ENCODE measurements around the gene TMEM178B. TPM values are rescaled to one million over a fixed set of nuclear protein-coding genes. Genes with fewer than 3 reads are reported as not detected.

Gene TMEM178B
- total RNA-seq, 1 experiment from 2014 or later, result not detected

- Histone ChIP-seq H3K27me3 (ENCODE audit: low read length) (no peaks in the 10 kb centered on the region), H3K9me3 (ENCODE audit: low read length) (no peaks in the 10 kb centered on the region), H3K4me2 (ENCODE audit: low read depth, low read length, poor library complexity, severe bottlenecking) (no peak overlapping the region), H2AFZ (ENCODE audit: low read length) (no peak overlapping the region), H3K36me3 (ENCODE audit: insufficient read depth, low read length) (no peaks in the 10 kb centered on the region), H3K4me3 (ENCODE audit: low read length) (no peak overlapping the region), H3K4me1 (ENCODE audit: low read length) (no peaks in the 10 kb centered on the region), H3K9ac (ENCODE audit: low read length) (no peak overlapping the region), H4K20me1 (ENCODE audit: insufficient read depth, low read depth, low read length) (no peaks in the 10 kb centered on the region), H3K79me2 (ENCODE audit: low read length) (no peaks in the 10 kb centered on the region), H3K27ac (ENCODE audit: low read length) (no peak overlapping the region), H3K9me2 (replicated peaks; ENCODE audit: insufficient read depth, low read length) (no peaks in the 10 kb centered on the region)
- DNase-seq, result no peak
Measured at GRCh38 chr7:141460781-141461715, 387.2 kb downstream of the TMEM178B start.

GRCh38 chr7:141461924-141462323, 388.1 kb downstream of the TMEM178B start:
- no peak overlapping the region for H3K27ac ChIP-seq (ENCODE audit: low read length)
- H3K4me2 ChIP-seq (ENCODE audit: low read depth, low read length, poor library complexity, severe bottlenecking), result no peak overlapping the region
- H3K9me2 ChIP-seq (replicated peaks; ENCODE audit: insufficient read depth, low read length), result no peaks in the 10 kb centered on the region
- no peaks in the 10 kb centered on the region for H3K9me3 ChIP-seq (ENCODE audit: low read length)
- DNase-seq, result no peak
- no peak overlapping the region for H2AFZ ChIP-seq (ENCODE audit: low read length)
- no peak overlapping the region for H3K4me3 ChIP-seq (ENCODE audit: low read length)
- H3K9ac ChIP-seq (ENCODE audit: low read length), result no peak overlapping the region
- H4K20me1 ChIP-seq (ENCODE audit: insufficient read depth, low read depth, low read length), result no peaks in the 10 kb centered on the region
- no peaks in the 10 kb centered on the region for H3K4me1 ChIP-seq (ENCODE audit: low read length)
- no peaks in the 10 kb centered on the region for H3K27me3 ChIP-seq (ENCODE audit: low read length)
- no peaks in the 10 kb centered on the region for H3K79me2 ChIP-seq (ENCODE audit: low read length)
- no peaks in the 10 kb centered on the region for H3K36me3 ChIP-seq (ENCODE audit: insufficient read depth, low read length)

- no peak overlapping the region for H3K4me3 ChIP-seq (ENCODE audit: low read length)
- H3K4me1 ChIP-seq (ENCODE audit: low read length), result no peaks in the 10 kb centered on the region
- no peak overlapping the region for H3K4me2 ChIP-seq (ENCODE audit: low read depth, low read length, poor library complexity, severe bottlenecking)
- H3K27me3 ChIP-seq (ENCODE audit: low read length), result no peaks in the 10 kb centered on the region
- H3K27ac ChIP-seq (ENCODE audit: low read length), result no peak overlapping the region
- H2AFZ ChIP-seq (ENCODE audit: low read length), result no peak overlapping the region
- H3K79me2 ChIP-seq (ENCODE audit: low read length), result no peaks in the 10 kb centered on the region
- no peaks in the 10 kb centered on the region for H3K9me3 ChIP-seq (ENCODE audit: low read length)
- no peaks in the 10 kb centered on the region for H4K20me1 ChIP-seq (ENCODE audit: insufficient read depth, low read depth, low read length)
- H3K36me3 ChIP-seq (ENCODE audit: insufficient read depth, low read length), result no peaks in the 10 kb centered on the region
- H3K9ac ChIP-seq (ENCODE audit: low read length), result no peak overlapping the region
- DNase-seq, result no peak
- H3K9me2 ChIP-seq (replicated peaks; ENCODE audit: insufficient read depth, low read length), result no peaks in the 10 kb centered on the region
Measured at GRCh38 chr7:141462958-141463357, 389.1 kb downstream of the TMEM178B start.

- no peak overlapping the region for H3K9ac ChIP-seq (ENCODE audit: low read length)
- H3K9me2 ChIP-seq (replicated peaks; ENCODE audit: insufficient read depth, low read length), result no peaks in the 10 kb centered on the region
- no peak overlapping the region for H2AFZ ChIP-seq (ENCODE audit: low read length)
- H3K36me3 ChIP-seq (ENCODE audit: insufficient read depth, low read length), result no peaks in the 10 kb centered on the region
- no peak overlapping the region for H3K4me2 ChIP-seq (ENCODE audit: low read depth, low read length, poor library complexity, severe bottlenecking)
- no peaks in the 10 kb centered on the region for H3K27me3 ChIP-seq (ENCODE audit: low read length)
- no peaks in the 10 kb centered on the region for H4K20me1 ChIP-seq (ENCODE audit: insufficient read depth, low read depth, low read length)
- H3K4me3 ChIP-seq (ENCODE audit: low read length), result no peak overlapping the region
- H3K79me2 ChIP-seq (ENCODE audit: low read length), result no peaks in the 10 kb centered on the region
- no peaks in the 10 kb centered on the region for H3K9me3 ChIP-seq (ENCODE audit: low read length)
- H3K4me1 ChIP-seq (ENCODE audit: low read length), result no peaks in the 10 kb centered on the region
- no peak overlapping the region for H3K27ac ChIP-seq (ENCODE audit: low read length)
- DNase-seq, result no peak
Measured at GRCh38 chr7:141463986-141464385, 390.1 kb downstream of the TMEM178B start.

- Histone ChIP-seq H3K27me3 (ENCODE audit: low read length) (no peaks in the 10 kb centered on the region), H2AFZ (ENCODE audit: low read length) (no peak overlapping the region), H3K36me3 (ENCODE audit: insufficient read depth, low read length) (no peaks in the 10 kb centered on the region), H3K27ac (ENCODE audit: low read length) (no peak overlapping the region), H4K20me1 (ENCODE audit: insufficient read depth, low read depth, low read length) (no peaks in the 10 kb centered on the region), H3K4me1 (ENCODE audit: low read length) (no peaks in the 10 kb centered on the region), H3K4me2 (ENCODE audit: low read depth, low read length, poor library complexity, severe bottlenecking) (no peak overlapping the region), H3K4me3 (ENCODE audit: low read length) (no peak overlapping the region), H3K9me3 (ENCODE audit: low read length) (no peaks in the 10 kb centered on the region), H3K9me2 (replicated peaks; ENCODE audit: insufficient read depth, low read length) (no peaks in the 10 kb centered on the region), H3K9ac (ENCODE audit: low read length) (no peak overlapping the region), H3K79me2 (ENCODE audit: low read length) (no peaks in the 10 kb centered on the region)
- no peak for DNase-seq
Measured at GRCh38 chr7:141464551-141464950, 390.7 kb downstream of the TMEM178B start.

GRCh38 chr7:141466151-141466904, 392.5 kb downstream of the TMEM178B start:
- Histone ChIP-seq H4K20me1 (ENCODE audit: insufficient read depth, low read depth, low read length) (no peaks in the 10 kb centered on the region), H3K9me3 (ENCODE audit: low read length) (no peaks in the 10 kb centered on the region), H2AFZ (ENCODE audit: low read length) (no peak overlapping the region), H3K27me3 (ENCODE audit: low read length) (no peaks in the 10 kb centered on the region), H3K36me3 (ENCODE audit: insufficient read depth, low read length) (no peaks in the 10 kb centered on the region), H3K4me1 (ENCODE audit: low read length) (no peaks in the 10 kb centered on the region), H3K9me2 (replicated peaks; ENCODE audit: insufficient read depth, low read length) (no peaks in the 10 kb centered on the region), H3K79me2 (ENCODE audit: low read length) (no peaks in the 10 kb centered on the region), H3K4me2 (ENCODE audit: low read depth, low read length, poor library complexity, severe bottlenecking) (no peak overlapping the region), H3K9ac (ENCODE audit: low read length) (no peak overlapping the region), H3K4me3 (ENCODE audit: low read length) (no peak overlapping the region), H3K27ac (ENCODE audit: low read length) (no peak overlapping the region)
- no peak for DNase-seq

GRCh38 chr7:141468341-141468740, 394.5 kb downstream of the TMEM178B start:
- H3K4me1 ChIP-seq (ENCODE audit: low read length), result no peaks in the 10 kb centered on the region
- H3K27ac ChIP-seq (ENCODE audit: low read length), result no peak overlapping the region
- DNase-seq, result no peak
- no peaks in the 10 kb centered on the region for H4K20me1 ChIP-seq (ENCODE audit: insufficient read depth, low read depth, low read length)
- no peaks in the 10 kb centered on the region for H3K9me3 ChIP-seq (ENCODE audit: low read length)
- no peak overlapping the region for H3K9ac ChIP-seq (ENCODE audit: low read length)
- no peaks in the 10 kb centered on the region for H3K79me2 ChIP-seq (ENCODE audit: low read length)
- H3K27me3 ChIP-seq (ENCODE audit: low read length), result no peaks in the 10 kb centered on the region
- H3K9me2 ChIP-seq (replicated peaks; ENCODE audit: insufficient read depth, low read length), result no peaks in the 10 kb centered on the region
- no peak overlapping the region for H3K4me3 ChIP-seq (ENCODE audit: low read length)
- H3K36me3 ChIP-seq (ENCODE audit: insufficient read depth, low read length), result no peaks in the 10 kb centered on the region
- no peak overlapping the region for H3K4me2 ChIP-seq (ENCODE audit: low read depth, low read length, poor library complexity, severe bottlenecking)
- H2AFZ ChIP-seq (ENCODE audit: low read length), result no peak overlapping the region

GRCh38 chr7:141475679-141476078, 401.8 kb downstream of the TMEM178B start:
- no peak for DNase-seq
- no peaks in the 10 kb centered on the region for H3K9me2 ChIP-seq (replicated peaks; ENCODE audit: insufficient read depth, low read length)
- no peak overlapping the region for H3K4me3 ChIP-seq (ENCODE audit: low read length)
- no peaks in the 10 kb centered on the region for H3K79me2 ChIP-seq (ENCODE audit: low read length)
- H4K20me1 ChIP-seq (ENCODE audit: insufficient read depth, low read depth, low read length), result no peaks in the 10 kb centered on the region
- H3K36me3 ChIP-seq (ENCODE audit: insufficient read depth, low read length), result no peaks in the 10 kb centered on the region
- no peak overlapping the region for H3K9ac ChIP-seq (ENCODE audit: low read length)
- H3K4me1 ChIP-seq (ENCODE audit: low read length), result no peaks in the 10 kb centered on the region
- no peak overlapping the region for H2AFZ ChIP-seq (ENCODE audit: low read length)
- H3K27ac ChIP-seq (ENCODE audit: low read length), result no peak overlapping the region
- H3K4me2 ChIP-seq (ENCODE audit: low read depth, low read length, poor library complexity, severe bottlenecking), result no peak overlapping the region
- no peaks in the 10 kb centered on the region for H3K27me3 ChIP-seq (ENCODE audit: low read length)
- H3K9me3 ChIP-seq (ENCODE audit: low read length), result no peaks in the 10 kb centered on the region

Measured in Karpas-422 (cell line).